K562 (cell line): Measurements from ENCODE around the gene NELFA. TPM values are rescaled to one million over a fixed set of nuclear protein-coding genes. Genes with fewer than 3 reads are reported as not detected.

Experiments used
- ATAC-seq: fragments of 200-7000 bp; cut with Tn5 transposase; 3 replicates; pipeline ENCODE4 v1.9.1; 2020; ENCODE audit warnings: moderate library complexity
- BruUV-seq: library from RNA; stranded (reverse); fragments of 400-500 nt; replicated peaks from 2 replicates; lab custom pipeline; 2021; lab: Mats Ljungman, UMichigan
- CTCF ChIA-PET: fragments of 300-600 bp; formaldehyde crosslinking; extraction: SDS; loops from one replicate; lab custom pipeline; 2021; ENCODE audit warnings: low intra/inter-chr PET ratio; lab: Yijun Ruan, JAX
- POLR2A ChIA-PET: fragments of 300-600, 350-650 bp; sonication (Branson Sonifier 250); formaldehyde crosslinking; extraction: SDS; loops from one replicate; lab custom pipeline; 2021; ENCODE audit warnings: antibody characterized with exemption, inconsistent platforms; lab: Yijun Ruan, JAX
- DNase-seq, 4 experiments: peaks; one replicate each; pipeline versions ENCODE4 v3.0.0 to v3.0.0-alpha.2; 2011 to 2018; ENCODE audit warnings: low spot score in 3 of 4, mixed read lengths in 3 of 4; ENCODE audit errors: extremely low read depth in 1 of 4
- FAIRE-seq: peaks from 2 replicates; lab custom pipeline; 2011; peaks lifted over from hg19 to GRCh38; lab: Jason Lieb, UNC
- H2AFZ ChIP-seq: 2 replicates; pipeline ENCODE4 v1.6.0; 2011; ENCODE audit warnings: low read depth, low read length, control low read depth, inconsistent platforms
- H3K27ac ChIP-seq: fragments of 200-600 bp; 3 replicates; pipeline ENCODE4 v1.8.0; 2011; ENCODE audit warnings: low read depth, mild to moderate bottlenecking, control low read depth, inconsistent platforms, low read length, moderate library complexity, mixed read lengths; ENCODE audit errors: extremely low read depth
- H3K27me3 ChIP-seq, 2 experiments: fragments of 300-600 bp in 1 of 2; 2 replicates in 1 of 2; 3 replicates in 1 of 2; pipeline versions ENCODE4 v1.6.0 to v1.8.0; 2011; ENCODE audit warnings: inconsistent platforms in 2 of 2, low read length in 2 of 2, mild to moderate bottlenecking in 1 of 2, mixed read lengths in 1 of 2, moderate library complexity in 1 of 2; ENCODE audit not compliant: control insufficient read depth in 2 of 2, insufficient read depth in 2 of 2
- H3K36me3 ChIP-seq: fragments of 300-600 bp; 3 replicates; pipeline ENCODE4 v1.8.0; 2011; ENCODE audit warnings: mild to moderate bottlenecking, low read length, inconsistent platforms; ENCODE audit not compliant: control insufficient read depth, insufficient read depth
- H3K4me1 ChIP-seq, 2 experiments: fragments of 200-600 bp in 1 of 2; replicated peaks in 1 of 2; 2 replicates in 1 of 2; 3 replicates in 1 of 2; pipeline versions ENCODE4 v1.5.1 to v1.8.0; 2011; ENCODE audit warnings: inconsistent platforms in 2 of 2, low read length in 2 of 2, mild to moderate bottlenecking in 1 of 2, mixed read lengths in 1 of 2, moderate library complexity in 1 of 2; ENCODE audit not compliant: control insufficient read depth in 2 of 2, insufficient read depth in 2 of 2
- H3K4me2 ChIP-seq: 2 replicates; pipeline ENCODE4 v1.6.1; 2011; ENCODE audit warnings: low read length, control low read depth, inconsistent platforms, mixed read lengths; ENCODE audit not compliant: insufficient read depth
- H3K4me3 ChIP-seq: fragments of 200-600 bp; sonication (generic), shearing (Covaris generic); 2 replicates; pipeline ENCODE4 v1.5.1; 2016; ENCODE audit warnings: control low read depth, inconsistent platforms
- H3K79me2 ChIP-seq: fragments of 200-600 bp; 3 replicates; pipeline ENCODE4 v1.8.0; 2011; ENCODE audit warnings: low read length, inconsistent platforms; ENCODE audit not compliant: control insufficient read depth, insufficient read depth
- H3K9ac ChIP-seq, 2 experiments: 2 replicates each; pipeline versions ENCODE4 v1.6.0 to v1.6.1; 2011; ENCODE audit warnings: low read depth in 2 of 2, low read length in 2 of 2, control low read depth in 1 of 2, inconsistent platforms in 1 of 2, mild to moderate bottlenecking in 1 of 2, mixed read lengths in 1 of 2; ENCODE audit not compliant: insufficient read depth in 1 of 2
- H3K9me1 ChIP-seq: one replicate; pipeline ENCODE4 v1.6.0; 2011; ENCODE audit warnings: inconsistent platforms, mild to moderate bottlenecking, low read length, moderate library complexity; ENCODE audit not compliant: control insufficient read depth, insufficient read depth
- H3K9me3 ChIP-seq: replicated peaks from 2 replicates; pipeline ENCODE4 v1.5.1; 2011; ENCODE audit warnings: low read depth, low read length, inconsistent platforms; ENCODE audit not compliant: control insufficient read depth, insufficient read depth
- H4K20me1 ChIP-seq: replicated peaks from 2 replicates; pipeline ENCODE4 v1.6.1; 2011; ENCODE audit warnings: low read length, inconsistent platforms, mixed read lengths; ENCODE audit not compliant: control insufficient read depth, insufficient read depth
- ADNP ChIP-seq: fragments of 200-800 bp; sonication (Bioruptor generic); IDR thresholded peaks from 2 replicates; pipeline ENCODE4 v1.6.1; 2016; ENCODE audit warnings: missing genetic modification characterization, missing compliant biosample characterization
- CREB3L1 ChIP-seq: fragments of 450-650 bp; IDR thresholded peaks from 2 replicates; pipeline ENCODE4 v1.6.1; 2014; ENCODE audit warnings: low read depth, mild to moderate bottlenecking, moderate library complexity, borderline replicate concordance
- ZFP91 ChIP-seq: sonication (generic); formaldehyde crosslinking; IDR thresholded peaks from 2 replicates; pipeline ENCODE4 v1.8.0; 2022; ENCODE audit warnings: mild to moderate bottlenecking, missing genetic modification reagents
- ZNF57 ChIP-seq: fragments of 450-650 bp; formaldehyde crosslinking; IDR thresholded peaks from 2 replicates; pipeline ENCODE4 v1.4.0; 2020; ENCODE audit warnings: mild to moderate bottlenecking, moderate library complexity
- WGBS: fragments of 100-300 bp; shearing (Covaris generic); methylation state at CpG from one replicate; pipeline ENCODE4 v1.1.6; 2016; ENCODE audit warnings: low coverage, mixed read lengths; ENCODE audit not compliant: insufficient coverage; ENCODE audit errors: missing lambda C conversion rate; 5-methylcytosine and 5-hydroxymethylcytosine counted together
- in situ Hi-C: fragments of 300-500 bp; cut with MboI; formaldehyde crosslinking; loops from 4 replicates; pipeline ENCODE4 v1.15.0; 2018; ENCODE audit warnings: inconsistent platforms, mixed read lengths
- intact Hi-C: fragments of 100-400 bp; cut with micrococcal nuclease; formaldehyde crosslinking; loops from 2 replicates; pipeline ENCODE4 v1.14.2; 2022
- polyA plus RNA-seq, 8 experiments: library from polyadenylated mRNA; depleted of rRNA in 4 of 8; stranded (reverse) in 5 of 8; unstranded in 3 of 8; fragments of >200 nt; fragmentation: Nextera tagmentation in 2 of 8; fragmentation: Illumina TruSeq in 1 of 8; extraction: Ambion mirVana in 2 of 8; extraction: Trizol in 1 of 8; gene quantifications; 2 replicates each; pipeline versions ENCODE4 v1.2.1 to v1.2.3, GENCODE V29; 2011 to 2014; ENCODE audit warnings: inconsistent platforms in 1 of 8, missing spikeins in 1 of 8
- total RNA-seq, 7 experiments: library from RNA; depleted of rRNA in 6 of 7; stranded (reverse); fragments of >200 nt in 6 of 7; fragmentation: Illumina TruSeq in 2 of 7; extraction: Trizol in 2 of 7; gene quantifications; 2 replicates each; pipeline versions ENCODE4 v1.2.1 to v1.2.3, GENCODE V29; 2011 to 2021; ENCODE audit warnings: low replicate concordance in 1 of 7

The NELFA gene
- total and polyA plus RNA-seq, 9 of the 15 experiments (the other 6 are each of a cell fraction or from before 2014, with no cell fraction given), result 0.76 to 59.6 (median 14.8) TPM

- no peak overlapping the region for H3K4me2 ChIP-seq
- no peaks in the 10 kb centered on the region for H3K9me1 ChIP-seq
- 0 out of 3 replicates have a peak overlapping the region, but pooled peaks have one; percentile 27 for H3K27ac ChIP-seq
- ATAC-seq, result peak; percentile 50
- H2AFZ ChIP-seq, result no peak overlapping the region
- peaks cover 90% of the 10 kb centered on the region for H3K36me3 ChIP-seq
- no TSS peak for BruUV-seq
- TF ChIP-seq ZFP91, result peak; percentile 46; the same call in 1 of the 2 replicates
- no peak for TF ChIP-seq ZNF57 (CRISPR knock-in tag)
- no peak for TF ChIP-seq ADNP
- TF ChIP-seq CREB3L1, result no peak
- H3K79me2 ChIP-seq, result no peaks in the 10 kb centered on the region; the same call in 2 of the 3 replicates
- H3K4me3 ChIP-seq, result no peak overlapping the region
- H3K27me3 ChIP-seq, result no peaks in the 10 kb centered on the region
- no peaks in the 10 kb centered on the region; a peak in 1 of 5 replicates for H3K4me1 ChIP-seq
- in situ Hi-C loops, result no loop called here
- intact Hi-C loops, result no loop called here
- POLR2A ChIA-PET, result interaction anchor here (1.6 to 1.9 kb wide), 2 partner anchors 18 to 101 kb away, joined by 3 to 5 read pairs; no protein-coding TSS in a partner anchor
- peaks cover 4% of the 10 kb centered on the region; the same call in 1 of the 2 replicates for H4K20me1 ChIP-seq
- no peak overlapping the region for H3K9ac ChIP-seq
- CTCF ChIA-PET, result no interaction called here
- peak; percentile 69 for FAIRE-seq
- DNase-seq, result no peak
- WGBS, result 67% methylated on average over 11 of the region's 11 CpGs
- H3K9me3 ChIP-seq, result no peaks in the 10 kb centered on the region
Measured at GRCh38 chr4:1939664-1940509, 68.9 kb downstream of the NELFA start.
